GM18499 (cell line): ENCODE results near the gene TMEM141.
"Not testable (repeated sequence)": the region's sequence is repeated elsewhere in the genome, so short reads cannot be mapped to it uniquely, and the experiment has no call there.

Experiments
- ATAC-seq: cut with Tn5 transposase; IDR thresholded peaks from one replicate; pipeline ENCODE4 v1.9.1; 2021; ENCODE audit warnings: moderate number of reproducible peaks; ENCODE audit not compliant: insufficient read depth, unreplicated experiment

TMEM141 gene

GRCh38 chr9:136792321-136793085, 1.4 kb downstream of the TMEM141 start:
- ATAC-seq: no peak

- ATAC-seq: no peak
These were observed 2.2 kb downstream of the TMEM141 start for GRCh38 chr9:136793086-136793946.

- ATAC-seq: no peak
These were observed 3.3 kb downstream of the TMEM141 start for GRCh38 chr9:136794281-136794999.

GRCh38 chr9:136795000-136795348, 3.8 kb downstream of the TMEM141 start:
- ATAC-seq: no peak

- no peak for ATAC-seq
These were observed 5.2 kb downstream of the TMEM141 start, which contains the start of gene CCDC183 for GRCh38 chr9:136796238-136796774. CCDC183 (plus strand) TSS chr9:136796338; CDS start chr9:136796398, 60 bp downstream.

- not testable (repeated sequence) for ATAC-seq
These were observed 5.7 kb downstream of the TMEM141 start for GRCh38 chr9:136796775-136797347.

GRCh38 chr9:136798708-136799078, 7.5 kb downstream of the TMEM141 start:
- ATAC-seq: no peak

GRCh38 chr9:136799079-136799853, 8.1 kb downstream of the TMEM141 start:
- ATAC-seq: no peak

- ATAC-seq: no peak
These were observed 8.9 kb downstream of the TMEM141 start for GRCh38 chr9:136799854-136800657.

GRCh38 chr9:136802321-136802720, 11.2 kb downstream of the TMEM141 start:
- no peak for ATAC-seq

GRCh38 chr9:136803009-136803550, 11.9 kb downstream of the TMEM141 start:
- ATAC-seq: not testable (repeated sequence)

GRCh38 chr9:136803551-136804508, 12.7 kb downstream of the TMEM141 start:
- no peak for ATAC-seq

- no peak for ATAC-seq
These were observed 13.5 kb downstream of the TMEM141 start for GRCh38 chr9:136804509-136805206.

- ATAC-seq: no peak
These were observed 14.1 kb downstream of the TMEM141 start for GRCh38 chr9:136805207-136805740.

GRCh38 chr9:136806067-136806466, 14.9 kb downstream of the TMEM141 start:
- no peak for ATAC-seq

GRCh38 chr9:136806631-136807201, 15.6 kb downstream of the TMEM141 start:
- no peak for ATAC-seq
